IPS-15b (cell line): Measurements from ENCODE around the gene NRM.
A peak's percentile ranks its signal among the peaks of the same experiment; 100 is the strongest.

Source experiments
- H3K27me3 ChIP-seq: one replicate; pipeline ENCODE4 v1.6.1; 2013; ENCODE audit warnings: low read length; ENCODE audit not compliant: control insufficient read depth, insufficient read depth
- H3K36me3 ChIP-seq: one replicate; pipeline ENCODE4 v1.6.1; 2013; ENCODE audit warnings: low read length; ENCODE audit not compliant: control insufficient read depth, insufficient read depth
- H3K4me1 ChIP-seq: one replicate; pipeline ENCODE4 v1.6.1; 2013; ENCODE audit warnings: mild to moderate bottlenecking, low read length; ENCODE audit not compliant: control insufficient read depth, insufficient read depth
- H3K4me3 ChIP-seq: one replicate; pipeline ENCODE4 v1.5.1; 2013; ENCODE audit warnings: low read depth, low read length
- H3K9ac ChIP-seq: one replicate; pipeline ENCODE4 v1.6.1; 2013; ENCODE audit warnings: low read depth, mild to moderate bottlenecking, low read length
- H3K9me3 ChIP-seq: one replicate; pipeline ENCODE4 v1.6.1; 2013; ENCODE audit warnings: mild to moderate bottlenecking, low read length; ENCODE audit not compliant: control insufficient read depth, insufficient read depth

Gene NRM, protein sequence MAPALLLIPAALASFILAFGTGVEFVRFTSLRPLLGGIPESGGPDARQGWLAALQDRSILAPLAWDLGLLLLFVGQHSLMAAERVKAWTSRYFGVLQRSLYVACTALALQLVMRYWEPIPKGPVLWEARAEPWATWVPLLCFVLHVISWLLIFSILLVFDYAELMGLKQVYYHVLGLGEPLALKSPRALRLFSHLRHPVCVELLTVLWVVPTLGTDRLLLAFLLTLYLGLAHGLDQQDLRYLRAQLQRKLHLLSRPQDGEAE

GRCh38 chr6:30690403-30691207, at the start of gene NRM:
TSS of gene NRM (minus strand) at chr6:30690984. CDS start at chr6:30690974, 10 bp downstream.
- Histone ChIP-seq H3K27me3 (no peaks in the 10 kb centered on the region), H3K9me3 (no peaks in the 10 kb centered on the region), H3K9ac (peak within 1 kb of the TSS; percentile 54), H3K4me1 (peaks cover 8% of the 10 kb centered on the region), H3K36me3 (peaks cover 2% of the 10 kb centered on the region), H3K4me3 (peak within 1 kb of the TSS; percentile 96)

DNA sequence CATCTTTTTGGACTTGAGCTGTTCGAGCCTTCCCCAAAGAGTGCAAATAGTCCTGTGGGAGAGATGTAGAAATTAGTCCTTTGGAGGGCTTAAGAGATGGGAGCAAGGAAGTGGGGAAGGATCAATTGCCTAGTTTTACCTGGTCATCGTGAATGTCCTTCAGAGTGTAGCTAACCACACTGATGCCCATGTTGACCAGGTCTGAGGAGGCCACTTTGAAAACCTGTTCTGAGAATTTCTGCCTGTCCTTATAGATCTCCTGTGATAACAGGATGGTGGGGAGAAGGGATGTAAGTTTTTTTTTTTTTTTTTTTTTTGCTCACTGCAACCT, 49.7 kb upstream of the NRM start:
- H3K27me3 ChIP-seq: peaks cover 6% of the 10 kb centered on the region
- H3K9ac ChIP-seq: no peak overlapping the region
- H3K9me3 ChIP-seq: no peaks in the 10 kb centered on the region
- peaks cover 25% of the 10 kb centered on the region for H3K36me3 ChIP-seq
- no peak overlapping the region for H3K4me3 ChIP-seq
- no peaks in the 10 kb centered on the region for H3K4me1 ChIP-seq

- Histone ChIP-seq H3K36me3 (peaks cover 32% of the 10 kb centered on the region), H3K27me3 (no peaks in the 10 kb centered on the region), H3K4me1 (no peaks in the 10 kb centered on the region)
These were observed 47.7 kb upstream of the NRM start for GRCh38 chr6:30738532-30738931.

DNA sequence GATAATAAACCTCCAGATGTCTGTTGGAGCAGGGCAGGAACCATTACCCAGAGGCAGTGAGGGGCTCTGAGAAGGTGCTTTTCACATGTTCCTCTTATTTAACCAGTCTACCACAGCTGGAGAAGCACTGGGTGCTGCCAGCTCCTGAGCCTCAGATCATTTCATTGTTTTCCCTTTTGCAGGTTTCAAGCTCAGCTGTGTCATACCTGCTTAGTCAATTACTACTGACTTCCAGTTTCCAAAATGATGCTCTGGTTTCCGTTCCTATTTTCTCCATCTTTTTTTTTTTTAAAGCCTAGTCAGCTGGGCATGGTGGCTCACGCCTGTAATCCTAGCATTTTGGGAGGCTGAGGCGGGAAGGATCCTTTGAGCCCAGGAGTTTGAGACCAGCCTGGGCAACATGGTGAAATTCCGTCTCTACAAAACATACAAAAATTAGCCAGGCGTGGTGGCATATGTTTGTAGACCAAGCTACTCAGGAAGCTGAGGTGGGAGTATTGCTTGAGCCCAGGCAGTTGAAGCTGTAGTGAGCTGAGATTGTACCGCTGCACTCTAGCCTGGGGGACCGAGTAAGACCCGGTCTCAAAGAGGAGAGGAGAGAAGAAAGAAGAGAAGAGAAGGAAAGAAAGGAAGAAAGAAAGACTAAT, 45.0 kb upstream of the NRM start:
- H3K9ac ChIP-seq: no peak overlapping the region
- H3K4me1 ChIP-seq: no peaks in the 10 kb centered on the region
- peaks cover 36% of the 10 kb centered on the region for H3K36me3 ChIP-seq
- H3K9me3 ChIP-seq: no peaks in the 10 kb centered on the region
- H3K4me3 ChIP-seq: no peak overlapping the region
- no peaks in the 10 kb centered on the region for H3K27me3 ChIP-seq

More at GRCh38 chr6:30738532-30738931, 47.7 kb upstream of the NRM start:
- H3K9ac ChIP-seq: no peak overlapping the region
- H3K4me3 ChIP-seq: no peak overlapping the region
- no peaks in the 10 kb centered on the region for H3K9me3 ChIP-seq

GRCh38 chr6:30732237-30732943, 41.6 kb upstream of the NRM start:
- H3K4me1 ChIP-seq: no peaks in the 10 kb centered on the region
- no peak overlapping the region for H3K9ac ChIP-seq
- H3K27me3 ChIP-seq: no peaks in the 10 kb centered on the region
- H3K9me3 ChIP-seq: no peaks in the 10 kb centered on the region
- H3K4me3 ChIP-seq: no peak overlapping the region
- H3K36me3 ChIP-seq: peaks cover 32% of the 10 kb centered on the region

- Histone ChIP-seq H3K4me3 (peak overlapping the region; percentile 42), H3K36me3 (peaks cover 26% of the 10 kb centered on the region), H3K9me3 (no peaks in the 10 kb centered on the region), H3K9ac (no peak overlapping the region), H3K4me1 (no peaks in the 10 kb centered on the region), H3K27me3 (no peaks in the 10 kb centered on the region)
These were observed 40.0 kb upstream of the NRM start for GRCh38 chr6:30730601-30731435.

GRCh38 chr6:30727920-30728553, 37.3 kb upstream of the NRM start:
- Histone ChIP-seq H3K4me1 (peaks cover 1% of the 10 kb centered on the region), H3K27me3 (no peaks in the 10 kb centered on the region), H3K9ac (no peak overlapping the region), H3K36me3 (peaks cover 35% of the 10 kb centered on the region), H3K4me3 (no peak overlapping the region), H3K9me3 (no peaks in the 10 kb centered on the region)

GRCh38 chr6:30726506-30727413, 36.0 kb upstream of the NRM start:
- H3K4me1 ChIP-seq: peaks cover 3% of the 10 kb centered on the region
- H3K36me3 ChIP-seq: peaks cover 42% of the 10 kb centered on the region
- no peak overlapping the region for H3K9ac ChIP-seq
- no peaks in the 10 kb centered on the region for H3K27me3 ChIP-seq
- H3K4me3 ChIP-seq: no peak overlapping the region
- H3K9me3 ChIP-seq: no peaks in the 10 kb centered on the region

DNA sequence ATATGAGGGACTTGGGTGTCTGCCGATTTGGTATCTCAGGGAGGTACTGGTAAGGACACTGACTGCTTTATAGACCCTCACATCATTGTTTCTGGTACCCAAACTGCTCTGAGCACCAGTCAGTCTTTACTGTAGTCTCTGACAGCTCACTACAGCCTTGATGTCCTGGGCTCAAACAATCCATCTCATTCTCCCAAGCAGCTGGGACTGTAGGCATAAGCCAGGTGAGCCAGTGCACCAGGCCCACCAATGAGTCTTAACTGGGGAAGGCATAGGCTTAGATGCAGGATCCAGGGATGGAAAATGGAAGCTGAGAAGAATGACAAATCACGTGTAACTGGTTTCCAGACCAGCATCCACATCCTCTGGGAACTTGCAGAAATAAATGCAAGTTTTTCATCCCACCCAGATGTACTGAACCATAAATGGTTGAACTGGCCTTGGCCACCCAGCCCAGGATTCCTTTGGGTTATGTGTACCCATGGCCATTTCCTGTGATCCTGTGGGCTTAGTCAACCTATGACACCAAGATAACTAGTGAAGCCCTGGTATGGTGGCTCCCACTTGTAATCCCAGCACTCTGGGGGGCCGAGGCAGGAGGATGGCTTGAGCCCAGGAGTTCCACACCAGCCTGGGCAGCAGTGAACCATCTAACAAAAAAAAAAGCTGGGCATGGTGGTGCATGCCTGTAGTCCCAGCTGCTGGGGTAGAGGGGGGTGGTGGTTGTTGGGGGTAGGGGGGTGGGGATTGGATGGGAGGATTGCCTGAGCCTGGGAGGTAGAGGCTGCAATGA, 35.1 kb upstream of the NRM start:
- Histone ChIP-seq H3K9me3 (no peaks in the 10 kb centered on the region), H3K36me3 (peaks cover 46% of the 10 kb centered on the region), H3K4me3 (no peak overlapping the region), H3K9ac (no peak overlapping the region), H3K4me1 (peaks cover 3% of the 10 kb centered on the region), H3K27me3 (no peaks in the 10 kb centered on the region)
